Central memory CD8-positive, alpha-beta T cell (primary cell): ENCODE measurements around the gene LINS1.

ENCODE experiments used
- ATAC-seq: fragments of 150-1000 bp; cut with Tn5 transposase; replicated peaks from 2 replicates; pipeline ENCODE4 v1.10.0; 2022; ENCODE audit warnings: mild to moderate bottlenecking, moderate FRiP score, moderate number of reproducible peaks; ENCODE audit not compliant: poor library complexity, severe bottlenecking; ENCODE audit errors: extremely low read depth
- DNase-seq, 2 donors: peaks; one replicate each; pipeline ENCODE4 v3.0.0; 2021; ENCODE audit warnings: low spot score in 2 of 2
- H3K27ac Mint-ChIP-seq: one replicate; pipeline ENCODE4 v1.8.0; 2022; ENCODE audit warnings: low read depth, mild to moderate bottlenecking, moderate library complexity, mixed read lengths
- H3K27me3 Mint-ChIP-seq: one replicate; pipeline ENCODE4 v1.8.0; 2022; ENCODE audit warnings: mixed read lengths
- H3K36me3 Mint-ChIP-seq: one replicate; pipeline ENCODE4 v1.8.0; 2022; ENCODE audit warnings: mild to moderate bottlenecking, moderate library complexity, mixed read lengths; ENCODE audit not compliant: insufficient read depth
- H3K4me1 Mint-ChIP-seq: one replicate; pipeline ENCODE4 v1.8.0; 2022; ENCODE audit warnings: mixed read lengths
- H3K4me3 Mint-ChIP-seq: one replicate; pipeline ENCODE4 v1.8.0; 2022; ENCODE audit warnings: mild to moderate bottlenecking, moderate library complexity, mixed read lengths
- H3K9me3 Mint-ChIP-seq: one replicate; pipeline ENCODE4 v1.8.0; 2022; ENCODE audit warnings: mixed read lengths

LINS1 gene

GRCh38 chr15:100569391-100569790 is 32.6 kb downstream of the LINS1 start:
- DNase-seq (no peak), ATAC-seq (no peak)
- H3K27me3 Mint-ChIP-seq, result no peaks in the 10 kb centered on the region
- H3K9me3 Mint-ChIP-seq, result no peaks in the 10 kb centered on the region
- H3K4me1 Mint-ChIP-seq, result peaks cover 5% of the 10 kb centered on the region
- no peak overlapping the region for H3K4me3 Mint-ChIP-seq
- H3K36me3 Mint-ChIP-seq, result peaks cover 25% of the 10 kb centered on the region
- H3K27ac Mint-ChIP-seq, result no peak overlapping the region

GRCh38 chr15:100566850-100567628 is 34.9 kb downstream of the LINS1 start:
- DNase-seq (no peak), ATAC-seq (no peak)
- H3K4me1 Mint-ChIP-seq, result peaks cover 5% of the 10 kb centered on the region
- H3K27me3 Mint-ChIP-seq, result no peaks in the 10 kb centered on the region
- peaks cover 20% of the 10 kb centered on the region for H3K36me3 Mint-ChIP-seq
- no peaks in the 10 kb centered on the region for H3K9me3 Mint-ChIP-seq
- no peak overlapping the region for H3K4me3 Mint-ChIP-seq
- no peak overlapping the region for H3K27ac Mint-ChIP-seq

GRCh38 chr15:100565591-100565990 is 36.4 kb downstream of the LINS1 start:
- H3K4me1 Mint-ChIP-seq, result peaks cover 5% of the 10 kb centered on the region
- no peak for ATAC-seq
- H3K9me3 Mint-ChIP-seq, result no peaks in the 10 kb centered on the region
- H3K27ac Mint-ChIP-seq, result no peak overlapping the region
- no peak overlapping the region for H3K4me3 Mint-ChIP-seq
- H3K36me3 Mint-ChIP-seq, result peaks cover 11% of the 10 kb centered on the region
- no peak for DNase-seq
- H3K27me3 Mint-ChIP-seq, result no peaks in the 10 kb centered on the region

GRCh38 chr15:100560323-100560722 is 41.7 kb downstream of the LINS1 start:
- no peaks in the 10 kb centered on the region for H3K27me3 Mint-ChIP-seq
- H3K9me3 Mint-ChIP-seq, result no peaks in the 10 kb centered on the region
- H3K4me1 Mint-ChIP-seq, result peaks cover 2% of the 10 kb centered on the region
- no peak overlapping the region for H3K4me3 Mint-ChIP-seq
- no peak overlapping the region for H3K27ac Mint-ChIP-seq
- H3K36me3 Mint-ChIP-seq, result no peaks in the 10 kb centered on the region
- DNase-seq (no peak), ATAC-seq (no peak)

GRCh38 chr15:100559330-100559729 is 42.7 kb downstream of the LINS1 start:
- H3K27ac Mint-ChIP-seq, result no peak overlapping the region

GRCh38 chr15:100558771-100559254 is 43.2 kb downstream of the LINS1 start:
- ATAC-seq, result no peak
- Mint-ChIP-seq H3K4me1 (no peaks in the 10 kb centered on the region), H3K27me3 (no peaks in the 10 kb centered on the region), H3K4me3 (no peak overlapping the region), H3K9me3 (no peaks in the 10 kb centered on the region), H3K36me3 (no peaks in the 10 kb centered on the region), H3K27ac (no peak overlapping the region)
- no peak for DNase-seq

More at GRCh38 chr15:100559330-100559729, 42.7 kb downstream of the LINS1 start:
- Mint-ChIP-seq H3K9me3 (no peaks in the 10 kb centered on the region), H3K4me1 (no peaks in the 10 kb centered on the region), H3K4me3 (no peak overlapping the region), H3K36me3 (no peaks in the 10 kb centered on the region), H3K27me3 (no peaks in the 10 kb centered on the region)
- DNase-seq (no peak), ATAC-seq (no peak)

- DNase-seq (no peak), ATAC-seq (no peak)
- no peak overlapping the region for H3K4me3 Mint-ChIP-seq
- peaks cover 5% of the 10 kb centered on the region for H3K36me3 Mint-ChIP-seq
- H3K27me3 Mint-ChIP-seq, result no peaks in the 10 kb centered on the region
- H3K27ac Mint-ChIP-seq, result no peak overlapping the region
- no peaks in the 10 kb centered on the region for H3K9me3 Mint-ChIP-seq
- no peaks in the 10 kb centered on the region for H3K4me1 Mint-ChIP-seq
Measured at GRCh38 chr15:100553468-100553867, 48.5 kb downstream of the LINS1 start.

GRCh38 chr15:100547961-100548360 is 54.0 kb downstream of the LINS1 start:
- no peak for DNase-seq
- no peaks in the 10 kb centered on the region for H3K9me3 Mint-ChIP-seq
- H3K4me1 Mint-ChIP-seq, result no peaks in the 10 kb centered on the region
- no peaks in the 10 kb centered on the region for H3K27me3 Mint-ChIP-seq
- H3K36me3 Mint-ChIP-seq, result peaks cover 3% of the 10 kb centered on the region
- no peak for ATAC-seq
- H3K4me3 Mint-ChIP-seq, result no peak overlapping the region
- H3K27ac Mint-ChIP-seq, result no peak overlapping the region

GRCh38 chr15:100544946-100545345 is 57.0 kb downstream of the LINS1 start:
- DNase-seq, result no peak
- no peaks in the 10 kb centered on the region for H3K9me3 Mint-ChIP-seq
- no peak overlapping the region for H3K27ac Mint-ChIP-seq
- H3K4me3 Mint-ChIP-seq, result no peak overlapping the region
- no peaks in the 10 kb centered on the region for H3K4me1 Mint-ChIP-seq
- no peaks in the 10 kb centered on the region for H3K36me3 Mint-ChIP-seq
- ATAC-seq, result no peak
- H3K27me3 Mint-ChIP-seq, result peaks cover 13% of the 10 kb centered on the region

GRCh38 chr15:100544338-100544841 is 57.6 kb downstream of the LINS1 start:
- no peak for DNase-seq
- H3K4me1 Mint-ChIP-seq, result no peaks in the 10 kb centered on the region
- ATAC-seq, result no peak
- no peaks in the 10 kb centered on the region for H3K36me3 Mint-ChIP-seq
- H3K4me3 Mint-ChIP-seq, result no peak overlapping the region
- H3K27ac Mint-ChIP-seq, result no peak overlapping the region
- peaks cover 18% of the 10 kb centered on the region for H3K27me3 Mint-ChIP-seq
- H3K9me3 Mint-ChIP-seq, result no peaks in the 10 kb centered on the region

GRCh38 chr15:100542290-100542689 is 59.7 kb downstream of the LINS1 start:
- H3K27me3 Mint-ChIP-seq, result peaks cover 20% of the 10 kb centered on the region
- H3K27ac Mint-ChIP-seq, result no peak overlapping the region
- H3K4me3 Mint-ChIP-seq, result no peak overlapping the region
- no peaks in the 10 kb centered on the region for H3K36me3 Mint-ChIP-seq
- ATAC-seq (no peak), DNase-seq (no peak)
- H3K4me1 Mint-ChIP-seq, result no peaks in the 10 kb centered on the region
- no peaks in the 10 kb centered on the region for H3K9me3 Mint-ChIP-seq

GRCh38 chr15:100537331-100537730 is 64.7 kb downstream of the LINS1 start:
- Mint-ChIP-seq H3K4me3 (no peak overlapping the region), H3K36me3 (no peaks in the 10 kb centered on the region), H3K4me1 (no peaks in the 10 kb centered on the region), H3K9me3 (no peaks in the 10 kb centered on the region), H3K27ac (no peak overlapping the region), H3K27me3 (peaks cover 33% of the 10 kb centered on the region)
- DNase-seq (no peak), ATAC-seq (no peak)

- Mint-ChIP-seq H3K27me3 (peaks cover 38% of the 10 kb centered on the region), H3K4me1 (no peaks in the 10 kb centered on the region), H3K9me3 (no peaks in the 10 kb centered on the region), H3K36me3 (no peaks in the 10 kb centered on the region), H3K4me3 (no peak overlapping the region), H3K27ac (no peak overlapping the region)
- ATAC-seq, result no peak
- no peak for DNase-seq
Measured at GRCh38 chr15:100536733-100537132, 65.3 kb downstream of the LINS1 start.
